Neural crest cell (in vitro differentiated cells): Measurements from ENCODE around the gene BCR. TPM values are rescaled to one million over a fixed set of nuclear protein-coding genes. Genes with fewer than 3 reads are reported as not detected.

Experiments
- DNase-seq: peaks from one replicate; pipeline ENCODE4 v3.0.0; 2021; ENCODE audit warnings: low read depth, mixed read lengths, low spot score
- H3K27ac Mint-ChIP-seq: one replicate; pipeline ENCODE4 v1.8.0; 2021; ENCODE audit warnings: mild to moderate bottlenecking, mixed read lengths; ENCODE audit not compliant: unreplicated experiment
- H3K27me3 Mint-ChIP-seq: 2 replicates; pipeline ENCODE4 v1.8.0; 2021; ENCODE audit warnings: low read depth, mild to moderate bottlenecking, mixed read lengths
- H3K36me3 Mint-ChIP-seq: 2 replicates; pipeline ENCODE4 v1.8.0; 2021; ENCODE audit warnings: low read depth, mild to moderate bottlenecking, mixed read lengths
- H3K4me1 Mint-ChIP-seq: 2 replicates; pipeline ENCODE4 v1.8.0; 2021; ENCODE audit warnings: mixed read lengths
- H3K4me3 Mint-ChIP-seq: one replicate; pipeline ENCODE4 v1.8.0; 2021; ENCODE audit warnings: mild to moderate bottlenecking, mixed read lengths
- H3K9me3 Mint-ChIP-seq: 2 replicates; pipeline ENCODE4 v1.8.0; 2021; ENCODE audit warnings: mixed read lengths
- CTCF ChIP-seq: fragments of 200-600 bp; sonication (generic); conservative IDR thresholded peaks from 2 replicates; pipeline ENCODE4 v1.5.0; 2021; ENCODE audit warnings: antibody characterized with exemption, mild to moderate bottlenecking
- total RNA-seq: library from RNA; stranded (reverse); gene quantifications from 2 replicates; pipeline ENCODE4 v1.2.1, GENCODE V29; 2021

BCR gene
- total RNA-seq, 1 donor from 2014 or later: 54.2 TPM

- Mint-ChIP-seq H3K9me3 (no peaks in the 10 kb centered on the region), H3K36me3 (no peaks in the 10 kb centered on the region), H3K4me1 (peaks cover 59% of the 10 kb centered on the region), H3K27ac (no peak overlapping the region), H3K27me3 (no peaks in the 10 kb centered on the region), H3K4me3 (peak overlapping the region; percentile 10)
- no peak for TF ChIP-seq CTCF
- no peak for DNase-seq
Observed at GRCh38 chr22:23237841-23238240, 57.5 kb downstream of the BCR start.

- Mint-ChIP-seq H3K27ac (no peak overlapping the region), H3K4me1 (peaks cover 62% of the 10 kb centered on the region)
Observed at GRCh38 chr22:23238707-23239106, 58.4 kb downstream of the BCR start.

GRCh38 chr22:23239429-23239828 is 59.1 kb downstream of the BCR start:
- peaks cover 63% of the 10 kb centered on the region for H3K4me1 Mint-ChIP-seq
- no peaks in the 10 kb centered on the region for H3K9me3 Mint-ChIP-seq
- no peaks in the 10 kb centered on the region for H3K36me3 Mint-ChIP-seq
- no peak overlapping the region for H3K4me3 Mint-ChIP-seq
- no peaks in the 10 kb centered on the region for H3K27me3 Mint-ChIP-seq
- DNase-seq: no peak
- no peak overlapping the region for H3K27ac Mint-ChIP-seq
- TF ChIP-seq CTCF: no peak

More at GRCh38 chr22:23238707-23239106, 58.4 kb downstream of the BCR start:
- no peak for TF ChIP-seq CTCF
- no peak for DNase-seq
- Mint-ChIP-seq H3K9me3 (no peaks in the 10 kb centered on the region), H3K4me3 (no peak overlapping the region), H3K36me3 (no peaks in the 10 kb centered on the region), H3K27me3 (no peaks in the 10 kb centered on the region)

- no peak for DNase-seq
- peaks cover 70% of the 10 kb centered on the region for H3K4me1 Mint-ChIP-seq
- H3K27me3 Mint-ChIP-seq: no peaks in the 10 kb centered on the region
- H3K27ac Mint-ChIP-seq: no peak overlapping the region
- H3K4me3 Mint-ChIP-seq: no peak overlapping the region
- no peak for TF ChIP-seq CTCF
- no peaks in the 10 kb centered on the region for H3K36me3 Mint-ChIP-seq
- H3K9me3 Mint-ChIP-seq: no peaks in the 10 kb centered on the region
Observed at GRCh38 chr22:23240639-23241389, 60.5 kb downstream of the BCR start.

GRCh38 chr22:23241562-23242472 is 61.5 kb downstream of the BCR start:
- Mint-ChIP-seq H3K4me3 (peak overlapping the region; percentile 84), H3K9me3 (no peaks in the 10 kb centered on the region), H3K36me3 (no peaks in the 10 kb centered on the region), H3K4me1 (peaks cover 73% of the 10 kb centered on the region), H3K27ac (peak overlapping the region; percentile 76), H3K27me3 (no peaks in the 10 kb centered on the region)
- no peak for TF ChIP-seq CTCF
- no peak for DNase-seq
